Mammary epithelial cell (primary cell): ENCODE results near the gene DYNLT2B.

Experiments
- CTCF ChIP-seq, 2 donors: IDR thresholded peaks in 1 of 2; conservative IDR thresholded peaks in 1 of 2; 2 replicates each; pipeline ENCODE4 v1.5.1; 2011 to 2012; ENCODE audit warnings: inconsistent platforms in 2 of 2, low read length in 2 of 2, mild to moderate bottlenecking in 2 of 2, control low read depth in 1 of 2, low read depth in 1 of 2; ENCODE audit not compliant: insufficient read depth in 1 of 2; ENCODE audit errors: extremely low read depth in 1 of 2
- EZH2 ChIP-seq: IDR thresholded peaks from 2 replicates; pipeline ENCODE4 v1.6.1; 2012; ENCODE audit warnings: low read length, inconsistent platforms, borderline replicate concordance

GRCh38 chr3:196340466-196340865 is 22.4 kb upstream of the DYNLT2B start:
- TF ChIP-seq CTCF (conservative IDR thresholded peaks at IDR 0.05 in 1 of 2, IDR thresholded peaks at IDR 0.05 in 1 of 2; ENCODE audit: extremely low read depth in 1 of 2, insufficient read depth in 1 of 2, low read depth in 1 of 2, low read length in 2 of 2), result no peak
- no peak for TF ChIP-seq EZH2
